ENCODE results near the gene CRABP1. TPM values are rescaled to one million over a fixed set of nuclear protein-coding genes. Genes with fewer than 3 reads are reported as not detected.

The CRABP1 gene
- total and polyA plus RNA-seq, 4 donors = not detected

DNA sequence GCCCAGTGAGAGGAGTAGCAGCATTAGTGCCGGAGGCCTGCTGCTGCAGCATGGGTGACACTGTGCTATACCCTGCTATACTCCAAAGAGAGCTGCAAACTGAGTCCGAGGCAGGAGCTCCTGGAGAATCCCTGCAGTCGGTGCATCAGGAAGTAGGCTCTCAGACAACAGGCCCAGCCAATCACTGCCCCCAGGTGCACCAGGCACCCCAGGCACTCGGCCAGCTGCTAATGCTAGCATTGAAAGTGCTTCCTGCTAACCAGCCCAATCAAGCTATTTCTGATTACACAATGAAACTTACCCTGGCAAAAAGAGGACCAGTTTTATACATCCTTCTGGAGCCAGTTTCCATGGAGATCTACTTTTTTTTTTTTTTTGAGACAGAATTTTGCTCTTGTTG is 52.3 kb downstream of the CRABP1 start:
- H3K27ac ChIP-seq (ENCODE audit: low read depth in 1 of 2, low read length in 2 of 2) = no peak overlapping the region
- H3K4me3 ChIP-seq (ENCODE audit: low read depth in 1 of 3, low read length in 3 of 3) = no peak overlapping the region
- H3K36me3 ChIP-seq (ENCODE audit: control insufficient read depth in 4 of 4, insufficient read depth in 3 of 4, low read depth in 1 of 4, low read length in 3 of 4) = no peaks in the 10 kb centered on the region
- TF ChIP-seq HNF4A (conservative IDR thresholded peaks at IDR 0.05) = no peak
- TF ChIP-seq, protein P1, sequence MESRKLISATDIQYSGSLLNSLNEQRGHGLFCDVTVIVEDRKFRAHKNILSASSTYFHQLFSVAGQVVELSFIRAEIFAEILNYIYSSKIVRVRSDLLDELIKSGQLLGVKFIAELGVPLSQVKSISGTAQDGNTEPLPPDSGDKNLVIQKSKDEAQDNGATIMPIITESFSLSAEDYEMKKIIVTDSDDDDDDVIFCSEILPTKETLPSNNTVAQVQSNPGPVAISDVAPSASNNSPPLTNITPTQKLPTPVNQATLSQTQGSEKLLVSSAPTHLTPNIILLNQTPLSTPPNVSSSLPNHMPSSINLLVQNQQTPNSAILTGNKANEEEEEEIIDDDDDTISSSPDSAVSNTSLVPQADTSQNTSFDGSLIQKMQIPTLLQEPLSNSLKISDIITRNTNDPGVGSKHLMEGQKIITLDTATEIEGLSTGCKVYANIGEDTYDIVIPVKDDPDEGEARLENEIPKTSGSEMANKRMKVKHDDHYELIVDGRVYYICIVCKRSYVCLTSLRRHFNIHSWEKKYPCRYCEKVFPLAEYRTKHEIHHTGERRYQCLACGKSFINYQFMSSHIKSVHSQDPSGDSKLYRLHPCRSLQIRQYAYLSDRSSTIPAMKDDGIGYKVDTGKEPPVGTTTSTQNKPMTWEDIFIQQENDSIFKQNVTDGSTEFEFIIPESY (IDR thresholded peaks at IDR 0.05) = no peak
- no peak for TF ChIP-seq NR2F2 (IDR thresholded peaks at IDR 0.05)
- no peak for TF ChIP-seq EGR1 (IDR thresholded peaks at IDR 0.05; ENCODE audit: low read depth in 2 of 2)
- TF ChIP-seq, protein P2, sequence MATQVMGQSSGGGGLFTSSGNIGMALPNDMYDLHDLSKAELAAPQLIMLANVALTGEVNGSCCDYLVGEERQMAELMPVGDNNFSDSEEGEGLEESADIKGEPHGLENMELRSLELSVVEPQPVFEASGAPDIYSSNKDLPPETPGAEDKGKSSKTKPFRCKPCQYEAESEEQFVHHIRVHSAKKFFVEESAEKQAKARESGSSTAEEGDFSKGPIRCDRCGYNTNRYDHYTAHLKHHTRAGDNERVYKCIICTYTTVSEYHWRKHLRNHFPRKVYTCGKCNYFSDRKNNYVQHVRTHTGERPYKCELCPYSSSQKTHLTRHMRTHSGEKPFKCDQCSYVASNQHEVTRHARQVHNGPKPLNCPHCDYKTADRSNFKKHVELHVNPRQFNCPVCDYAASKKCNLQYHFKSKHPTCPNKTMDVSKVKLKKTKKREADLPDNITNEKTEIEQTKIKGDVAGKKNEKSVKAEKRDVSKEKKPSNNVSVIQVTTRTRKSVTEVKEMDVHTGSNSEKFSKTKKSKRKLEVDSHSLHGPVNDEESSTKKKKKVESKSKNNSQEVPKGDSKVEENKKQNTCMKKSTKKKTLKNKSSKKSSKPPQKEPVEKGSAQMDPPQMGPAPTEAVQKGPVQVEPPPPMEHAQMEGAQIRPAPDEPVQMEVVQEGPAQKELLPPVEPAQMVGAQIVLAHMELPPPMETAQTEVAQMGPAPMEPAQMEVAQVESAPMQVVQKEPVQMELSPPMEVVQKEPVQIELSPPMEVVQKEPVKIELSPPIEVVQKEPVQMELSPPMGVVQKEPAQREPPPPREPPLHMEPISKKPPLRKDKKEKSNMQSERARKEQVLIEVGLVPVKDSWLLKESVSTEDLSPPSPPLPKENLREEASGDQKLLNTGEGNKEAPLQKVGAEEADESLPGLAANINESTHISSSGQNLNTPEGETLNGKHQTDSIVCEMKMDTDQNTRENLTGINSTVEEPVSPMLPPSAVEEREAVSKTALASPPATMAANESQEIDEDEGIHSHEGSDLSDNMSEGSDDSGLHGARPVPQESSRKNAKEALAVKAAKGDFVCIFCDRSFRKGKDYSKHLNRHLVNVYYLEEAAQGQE (IDR thresholded peaks at IDR 0.05) = no peak
- TF ChIP-seq SP1 (IDR thresholded peaks at IDR 0.05) = no peak
- TF ChIP-seq HNF4G (IDR thresholded peaks at IDR 0.05) = no peak
- TF ChIP-seq GABPA (IDR thresholded peaks at IDR 0.05 in 1 of 2, conservative IDR thresholded peaks at IDR 0.05 in 1 of 2) = no peak
- no peak for TF ChIP-seq FOXA1 (IDR thresholded peaks at IDR 0.05)
- no peak for TF ChIP-seq TAF1 (conservative IDR thresholded peaks at IDR 0.05)
- no peak for TF ChIP-seq RAD21 (IDR thresholded peaks at IDR 0.05)
- TF ChIP-seq, protein P3, sequence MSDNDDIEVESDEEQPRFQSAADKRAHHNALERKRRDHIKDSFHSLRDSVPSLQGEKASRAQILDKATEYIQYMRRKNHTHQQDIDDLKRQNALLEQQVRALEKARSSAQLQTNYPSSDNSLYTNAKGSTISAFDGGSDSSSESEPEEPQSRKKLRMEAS (IDR thresholded peaks at IDR 0.05) = no peak
- no peak for TF ChIP-seq YY1 (IDR thresholded peaks at IDR 0.05)
- DNase-seq (ENCODE audit: low spot score) = no peak
- H3K9me3 ChIP-seq (ENCODE audit: control insufficient read depth in 4 of 4, low read length in 3 of 4) = no peaks in the 10 kb centered on the region
- WGBS = 72% methylated on average over 4 of the region's 4 CpGs
- H3K9ac ChIP-seq (ENCODE audit: low read depth in 1 of 2, low read length in 2 of 2) = no peak overlapping the region
- H3K4me1 ChIP-seq (ENCODE audit: control insufficient read depth in 4 of 4, insufficient read depth in 4 of 4, low read length in 3 of 4) = peaks cover 2 to 9% (median 5%) of the 10 kb centered on the region in 4 donors
- no peaks in the 10 kb centered on the region for H3K27me3 ChIP-seq (ENCODE audit: control insufficient read depth in 4 of 4, insufficient read depth in 4 of 4, low read length in 3 of 4)

DNA sequence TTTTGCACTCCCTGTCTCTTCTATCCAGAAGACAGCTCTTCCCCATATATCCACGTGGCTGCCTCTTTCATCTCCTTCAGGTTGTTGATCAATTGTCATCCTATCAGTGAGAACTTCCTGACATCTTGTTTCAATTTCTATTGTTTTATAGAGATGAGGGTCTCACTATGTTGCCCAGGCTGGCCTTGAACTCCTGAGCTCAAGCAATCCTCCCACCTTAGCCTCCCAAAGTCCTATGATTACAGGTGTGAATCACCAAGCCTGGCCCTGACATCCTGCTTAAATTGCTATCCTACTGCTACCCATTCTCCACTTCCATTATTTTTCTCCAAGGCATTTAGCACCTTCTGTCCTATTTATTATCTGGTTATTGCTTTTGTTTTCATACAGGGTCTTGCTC is 53.0 kb downstream of the CRABP1 start:
- DNase-seq (ENCODE audit: low spot score) = no peak
- TF ChIP-seq GABPA (IDR thresholded peaks at IDR 0.05 in 1 of 2, conservative IDR thresholded peaks at IDR 0.05 in 1 of 2) (no peak), EGR1 (IDR thresholded peaks at IDR 0.05; ENCODE audit: low read depth in 2 of 2) (no peak), YY1 (IDR thresholded peaks at IDR 0.05) (no peak), RXRA (IDR thresholded peaks at IDR 0.05) (no peak), TAF1 (conservative IDR thresholded peaks at IDR 0.05) (no peak), SP1 (IDR thresholded peaks at IDR 0.05) (no peak)
- TF ChIP-seq, protein P3 (IDR thresholded peaks at IDR 0.05) = no peak
- no peaks in the 10 kb centered on the region for H3K9me3 ChIP-seq (ENCODE audit: control insufficient read depth in 4 of 4, low read length in 3 of 4)
- H3K4me3 ChIP-seq (ENCODE audit: low read depth in 1 of 3, low read length in 3 of 3) = no peak overlapping the region
- WGBS = 80% methylated on average over 1 of the region's 1 CpG
- H3K4me1 ChIP-seq (ENCODE audit: control insufficient read depth in 4 of 4, insufficient read depth in 4 of 4, low read length in 3 of 4) = peaks cover 2 to 12% (median 6%) of the 10 kb centered on the region in 4 donors
- H3K27me3 ChIP-seq (ENCODE audit: control insufficient read depth in 4 of 4, insufficient read depth in 4 of 4, low read length in 3 of 4) = no peaks in the 10 kb centered on the region
- no peaks in the 10 kb centered on the region for H3K36me3 ChIP-seq (ENCODE audit: control insufficient read depth in 4 of 4, insufficient read depth in 3 of 4, low read depth in 1 of 4, low read length in 3 of 4)
- H3K27ac ChIP-seq (ENCODE audit: low read depth in 1 of 2, low read length in 2 of 2) = no peak overlapping the region
- H3K9ac ChIP-seq (ENCODE audit: low read depth in 1 of 2, low read length in 2 of 2) = no peak overlapping the region
